Stimulated activated CD4-positive, alpha-beta T cell treated with anti-CD3 and anti-CD28 coated beads, TNF-alpha, amount 100 ng/mL, for 1 hour (primary cell): Measurements from ENCODE around the gene MIPEP.

ENCODE experiments used
- DNase-seq, 3 donors: peaks; one replicate each; pipeline ENCODE4 v3.0.0-alpha.2; 2020; ENCODE audit warnings: low read depth in 3 of 3, low spot score in 1 of 3

Gene MIPEP

DNA sequence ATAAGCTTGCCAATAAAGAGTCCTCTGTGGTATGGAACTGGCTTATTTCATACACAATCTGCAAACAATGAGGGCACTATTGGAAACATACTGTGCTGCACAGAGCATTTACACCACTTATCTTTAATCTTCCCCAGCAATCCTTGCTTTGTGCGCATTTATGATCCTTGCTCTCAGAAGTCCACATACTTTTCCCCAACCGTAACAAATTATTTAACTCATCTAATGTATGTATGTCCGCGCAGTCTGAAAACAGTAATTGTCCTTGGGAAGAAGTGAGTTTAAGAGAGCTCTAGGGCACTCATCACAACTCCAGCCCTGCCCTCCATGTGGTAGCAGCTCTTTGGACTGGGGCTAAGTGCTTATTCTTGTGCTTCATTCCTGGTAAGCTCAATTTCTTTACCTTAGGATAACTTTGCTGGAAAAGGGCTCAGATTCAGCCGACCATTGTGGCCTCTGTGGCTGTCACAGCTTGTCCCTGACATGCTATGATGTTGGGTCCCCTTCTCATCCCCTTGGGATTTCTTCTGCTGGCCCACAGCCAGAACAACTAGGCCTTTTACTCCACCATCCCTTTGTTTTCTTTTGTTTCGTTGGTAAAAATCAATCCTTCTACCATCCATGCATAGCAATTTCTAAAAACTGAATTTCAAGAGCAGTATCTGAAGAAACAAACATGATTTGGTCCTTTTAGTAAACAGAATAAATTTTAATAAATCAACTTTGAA is 166.3 kb downstream of the MIPEP start:
- no peak for DNase-seq

DNA sequence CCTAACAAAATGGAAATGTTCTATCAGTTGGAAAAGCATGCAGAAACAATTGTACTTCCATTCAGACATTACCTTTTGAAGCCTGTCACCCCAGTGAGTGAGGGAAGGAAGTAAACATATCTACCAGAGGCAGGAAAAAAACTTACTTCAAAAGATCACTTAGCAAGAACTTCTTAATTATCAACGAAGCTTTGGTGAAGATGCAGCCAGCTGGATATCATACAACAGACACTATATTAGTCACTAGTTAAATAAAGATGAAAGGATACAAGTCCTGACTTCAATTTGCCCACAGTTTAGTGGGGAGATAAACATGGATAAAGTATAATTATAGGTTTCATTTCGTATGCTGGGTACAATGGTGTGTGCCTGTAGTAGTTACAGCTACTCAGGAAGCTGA is 170.2 kb downstream of the MIPEP start:
- no peak for DNase-seq

DNA sequence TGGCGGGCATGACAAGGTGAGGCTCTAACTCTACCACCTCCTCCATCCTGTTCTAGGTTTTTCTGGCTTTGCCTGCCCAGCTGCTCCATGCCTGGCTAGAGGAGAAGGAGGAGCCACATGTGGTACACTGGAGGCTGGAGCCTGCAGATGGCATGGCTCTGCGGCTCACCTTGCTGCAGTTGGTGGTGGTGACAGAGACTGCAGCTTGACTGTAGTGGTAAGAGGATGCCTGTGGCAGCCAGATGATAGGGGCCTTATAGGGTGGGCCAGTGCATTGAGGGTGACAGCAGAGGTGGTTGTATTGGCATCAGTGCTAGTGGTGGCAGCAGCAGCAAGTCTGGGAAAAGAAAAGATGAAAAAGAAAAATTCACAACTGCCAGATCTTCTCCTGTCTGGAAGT is 172.8 kb downstream of the MIPEP start:
- no peak for DNase-seq

- no peak for DNase-seq
Observed at GRCh38 chr13:23715762-23716235, 173.4 kb downstream of the MIPEP start.

DNA sequence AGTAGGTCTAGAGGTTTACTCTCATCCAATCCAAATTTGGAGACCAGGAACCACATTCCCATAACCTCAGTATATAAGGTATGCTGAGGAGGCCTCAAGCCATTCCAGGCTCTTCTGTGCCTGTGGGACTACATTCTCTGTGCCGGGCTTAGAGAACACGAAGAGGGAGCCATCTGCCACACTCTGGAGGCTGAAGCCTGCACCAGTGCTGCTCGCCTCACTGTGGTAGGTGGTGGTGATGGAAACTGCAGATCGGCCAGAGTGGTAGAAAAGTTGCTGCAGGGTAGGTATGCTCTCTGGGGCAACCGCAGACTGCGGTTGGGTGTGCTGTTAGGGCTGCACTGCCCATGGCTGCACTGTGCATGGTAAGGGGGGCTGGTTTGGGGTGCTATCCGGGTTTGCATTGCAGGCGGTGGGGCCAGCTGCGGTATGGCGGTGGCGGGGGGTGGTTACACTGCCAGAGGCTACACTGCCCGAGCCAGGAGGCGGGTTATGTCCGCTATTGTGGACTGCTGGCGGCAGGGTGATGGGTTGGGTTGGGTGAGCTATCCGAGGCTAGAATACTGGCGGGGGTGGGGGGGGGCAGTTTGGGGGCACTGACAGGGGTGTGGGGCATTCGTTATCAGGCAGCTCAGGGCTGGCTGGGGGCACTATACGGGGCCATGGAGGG is 174.0 kb downstream of the MIPEP start:
- no peak for DNase-seq

GRCh38 chr13:23714672-23715071 is 174.5 kb downstream of the MIPEP start:
- DNase-seq = no peak

GRCh38 chr13:23711355-23711754 is 177.8 kb downstream of the MIPEP start:
- no peak for DNase-seq

- no peak for DNase-seq
Observed at GRCh38 chr13:23710366-23710765, 178.8 kb downstream of the MIPEP start.

DNA sequence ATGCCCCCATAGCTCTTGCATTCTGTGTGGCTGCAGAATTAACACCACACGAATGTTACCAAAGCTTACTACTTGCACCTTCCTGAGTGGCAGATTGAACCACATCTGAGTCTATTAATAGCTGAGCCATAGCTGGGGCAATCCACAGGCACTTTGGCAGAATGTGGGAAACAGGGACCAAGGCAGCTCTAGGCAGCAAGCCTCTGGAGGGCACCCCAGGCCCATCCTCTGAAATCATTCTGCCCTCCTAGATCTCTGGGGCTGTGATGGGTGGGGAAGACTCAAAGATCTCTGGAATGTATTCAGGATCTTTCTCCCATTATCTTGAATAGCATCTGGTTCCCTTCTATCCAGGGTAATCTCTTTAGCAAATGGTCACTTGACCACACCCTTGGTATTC is 179.7 kb downstream of the MIPEP start:
- DNase-seq = no peak

DNA sequence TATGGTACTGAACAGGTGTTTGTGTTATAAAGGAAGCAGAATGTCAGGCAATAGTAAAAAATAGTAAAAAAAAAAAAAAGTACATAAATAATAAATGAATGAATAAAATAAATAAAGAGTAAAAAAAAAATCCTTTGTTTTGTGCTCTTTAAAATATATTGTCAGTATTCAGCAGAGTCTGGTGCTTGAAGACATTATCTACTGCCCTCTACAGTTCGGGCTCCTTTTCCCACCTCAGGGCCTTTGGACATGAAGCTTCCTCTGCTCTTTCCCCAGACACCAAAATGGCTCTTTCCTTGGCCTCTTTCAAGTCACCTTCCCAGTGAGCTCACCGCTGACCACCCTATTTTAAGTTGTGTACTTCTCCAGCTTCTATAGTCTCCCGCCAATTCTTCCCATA is 181.5 kb downstream of the MIPEP start:
- no peak for DNase-seq

DNA sequence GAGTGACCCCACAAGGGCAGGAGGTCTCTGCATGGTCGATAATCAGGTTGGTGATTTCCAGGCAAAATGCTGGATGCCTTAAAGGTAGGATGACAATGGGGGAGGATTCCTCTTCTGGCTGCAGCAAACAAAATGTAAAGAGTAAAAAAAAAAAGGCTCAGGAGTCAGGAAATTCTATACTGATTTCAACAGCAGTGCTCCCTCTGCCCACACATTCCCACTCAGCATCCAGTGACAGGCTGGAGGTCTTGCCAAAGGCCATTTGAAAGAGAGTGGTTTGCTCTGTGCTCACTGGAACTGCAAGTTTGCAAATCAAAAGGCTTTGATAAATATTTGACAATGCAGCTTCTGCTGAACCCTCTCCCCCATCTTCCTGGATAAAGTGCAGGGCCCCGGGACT is 183.6 kb downstream of the MIPEP start:
- no peak for DNase-seq

DNA sequence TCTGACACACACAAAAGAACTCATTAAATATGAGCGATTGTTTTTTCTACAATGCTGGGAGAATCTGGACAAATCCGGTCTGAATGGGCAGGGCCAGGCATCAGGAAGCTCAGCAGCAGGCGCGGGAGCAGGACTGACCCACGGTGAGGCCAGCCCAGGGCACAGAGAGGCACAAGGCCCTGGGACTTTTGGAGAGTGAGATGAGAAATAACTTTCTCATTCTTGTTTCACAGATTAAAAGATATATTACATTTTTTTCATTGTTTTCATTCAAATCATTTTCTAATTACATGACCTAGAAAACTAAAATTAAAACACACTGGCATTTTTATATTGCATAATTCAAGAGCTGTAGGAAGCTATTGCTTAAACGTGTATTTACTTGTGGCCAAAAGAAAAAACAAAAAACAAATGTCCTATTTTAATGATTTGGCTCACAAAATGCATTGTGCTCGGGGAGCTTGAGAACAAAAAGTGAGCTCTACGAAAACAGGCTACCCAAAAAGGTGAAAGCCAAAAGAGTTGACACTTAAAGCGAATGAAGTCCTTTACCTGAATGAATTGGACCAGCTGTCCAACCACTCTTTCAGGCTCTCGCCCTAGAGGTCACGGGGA is 185.8 kb downstream of the MIPEP start:
- no peak for DNase-seq

DNA sequence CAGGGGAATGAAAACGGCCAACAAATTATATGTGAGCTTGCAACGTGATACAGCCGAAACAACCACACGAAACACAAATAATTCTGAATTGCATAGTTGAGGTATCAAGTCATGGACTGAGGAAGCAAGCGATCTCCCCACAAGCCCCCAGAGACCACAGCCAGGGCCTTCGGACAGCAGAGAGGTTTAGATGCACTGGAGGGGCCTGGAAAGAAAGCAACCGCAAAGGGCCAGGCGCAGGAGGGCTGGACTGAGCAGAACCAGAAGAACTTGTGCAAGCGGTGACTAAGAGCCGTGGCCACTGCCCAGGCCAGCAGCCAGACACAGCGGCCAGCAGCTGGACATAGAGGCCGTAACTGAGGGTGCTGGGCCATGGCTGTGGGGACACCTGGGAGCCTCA is 187.6 kb downstream of the MIPEP start:
- DNase-seq = no peak

GRCh38 chr13:23701186-23701585 is 188.0 kb downstream of the MIPEP start:
- DNase-seq = no peak

DNA sequence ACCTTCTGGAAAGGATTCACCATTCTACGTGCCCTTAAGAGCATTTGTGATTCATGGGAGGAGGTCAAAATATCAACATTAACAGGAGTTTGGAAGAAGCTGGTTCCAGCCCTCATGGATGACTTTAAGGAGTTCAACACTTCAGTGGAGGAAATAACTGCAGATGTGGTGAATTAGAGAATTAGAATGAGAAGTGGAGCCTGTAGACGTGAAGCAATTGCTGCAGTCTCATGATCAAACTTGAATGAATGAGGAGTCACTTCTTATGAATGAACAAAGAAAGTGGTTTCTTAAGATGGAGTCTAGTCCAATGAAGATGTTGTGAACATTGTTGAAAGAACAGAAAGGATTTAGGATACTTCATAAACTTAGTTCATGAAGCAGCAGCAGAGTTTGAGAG is 189.9 kb downstream of the MIPEP start:
- DNase-seq = no peak

DNA sequence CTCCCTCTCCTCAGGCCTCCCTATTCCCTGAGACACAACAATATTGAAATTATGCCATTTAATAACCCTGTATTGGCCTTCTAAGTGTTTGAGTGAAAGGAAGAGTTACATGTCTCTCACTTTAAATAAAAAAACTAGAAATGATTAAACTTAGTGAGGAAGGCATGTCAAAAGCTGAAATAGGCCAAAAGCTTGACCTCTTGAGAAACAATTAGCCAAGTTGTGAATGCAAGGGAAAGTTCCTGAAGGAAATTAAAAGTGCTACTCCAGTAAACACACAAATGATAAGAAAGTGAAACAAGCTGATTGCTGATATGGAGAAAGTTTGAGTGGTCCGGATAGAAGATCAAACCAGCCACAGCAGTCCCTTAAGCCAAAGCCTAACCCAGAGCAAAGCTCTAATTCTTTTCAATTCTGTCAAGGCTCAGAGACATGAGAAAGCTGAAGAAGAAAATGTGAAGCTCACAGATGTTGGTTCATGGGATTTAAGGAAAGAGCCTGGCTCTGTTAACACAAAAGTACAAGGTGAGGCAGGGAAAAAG is 191.4 kb downstream of the MIPEP start:
- DNase-seq = no peak

DNA sequence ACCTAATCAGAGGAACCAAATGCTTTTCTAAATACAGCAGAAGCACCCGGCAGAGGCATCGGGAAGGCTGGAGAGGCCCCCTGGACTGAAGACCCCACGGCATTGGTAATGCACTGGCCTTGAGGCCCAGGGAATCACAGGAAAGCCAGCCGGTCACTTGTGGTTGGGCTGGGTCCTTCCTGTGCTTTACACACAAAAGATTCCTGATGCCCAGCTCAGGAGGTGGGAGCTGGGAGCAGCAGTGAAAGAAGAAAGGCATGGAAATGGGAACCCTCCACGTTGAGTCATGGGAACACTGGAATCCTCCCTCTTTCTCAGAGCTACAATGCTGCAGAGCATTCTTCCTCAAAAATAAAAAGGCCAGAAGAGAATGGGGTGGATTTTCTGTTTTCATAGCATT is 192.6 kb downstream of the MIPEP start:
- no peak for DNase-seq

GRCh38 chr13:23695711-23696464 is 193.3 kb downstream of the MIPEP start:
- DNase-seq = peak; percentile 9 to 37 (median 23)

GRCh38 chr13:23695196-23695595 is 194.0 kb downstream of the MIPEP start:
- DNase-seq = no peak

- no peak for DNase-seq
Observed at GRCh38 chr13:23692816-23693215, 196.4 kb downstream of the MIPEP start.

DNA sequence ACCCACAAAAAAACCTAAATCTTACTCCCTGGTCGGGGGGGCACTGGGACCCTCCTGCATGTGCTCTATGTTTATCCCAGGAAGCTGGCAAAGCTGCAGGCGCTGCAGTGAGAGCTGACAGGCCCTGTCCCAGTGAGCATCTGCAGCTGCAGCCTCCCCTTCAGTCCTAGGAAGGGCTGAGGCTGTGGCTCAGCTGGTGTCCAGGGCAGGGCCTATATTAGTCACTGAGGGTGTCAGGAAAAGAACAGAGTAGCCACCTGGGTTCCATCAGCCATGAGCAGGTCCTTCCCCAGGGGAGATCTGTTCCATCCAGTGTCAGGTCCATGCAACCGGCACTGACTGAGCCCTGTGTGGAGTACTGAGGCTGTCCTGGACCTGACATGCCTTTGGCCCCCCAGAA is 198.5 kb downstream of the MIPEP start:
- DNase-seq = no peak
